Left lung (tissue), 10 donors: Measurements from ENCODE around the gene TMEM51. TPM values are rescaled to one million over a fixed set of nuclear protein-coding genes. Genes with fewer than 3 reads are reported as not detected.

Experiments used
- ATAC-seq: fragments of 200-7000 bp; cut with Tn5 transposase; one replicate; pipeline ENCODE4 v1.9.1; 2020; ENCODE audit warnings: moderate library complexity
- DNase-seq, 4 donors: peaks; one replicate each; pipeline ENCODE4 v3.0.0-alpha.2; 2013 to 2020
- H3K27ac ChIP-seq, 2 donors: fragments of 200-600 bp; sonication (generic) in 1 of 2; one replicate each; pipeline versions ENCODE4 v1.5.0 to v1.8.0; 2020 to 2021
- H3K27me3 ChIP-seq, 2 donors: fragments of 200-600 bp; sonication (generic) in 1 of 2; one replicate each; pipeline versions ENCODE4 v1.5.0 to v1.8.0; 2020 to 2021
- H3K36me3 ChIP-seq, 2 donors: fragments of 200-600 bp; sonication (generic) in 1 of 2; one replicate each; pipeline versions ENCODE4 v1.5.0 to v1.8.0; 2020 to 2021
- H3K4me1 ChIP-seq, 2 donors: fragments of 200-600 bp; one replicate each; pipeline ENCODE4 v1.8.0; 2021
- H3K4me3 ChIP-seq, 2 donors: fragments of 200-600 bp; sonication (generic) in 1 of 2; one replicate each; pipeline versions ENCODE4 v1.5.0 to v1.8.0; 2020 to 2021; ENCODE audit warnings: mild to moderate bottlenecking in 1 of 2
- H3K9me3 ChIP-seq, 2 donors: fragments of 200-600 bp; sonication (generic) in 1 of 2; one replicate each; pipeline versions ENCODE4 v1.5.0 to v1.8.0; 2020 to 2021
- intact Hi-C, 2 donors: fragments of 100-400 bp; cut with DNase I; formaldehyde crosslinking; loops; one replicate each; pipeline versions ENCODE4 v1.11.2 to v1.14.2; 2022
- polyA plus RNA-seq, 6 donors: library from polyadenylated mRNA; unstranded; fragments of 120-200 nt; gene quantifications; one replicate each; pipeline ENCODE4 v1.2.1, GENCODE V29; 2013; ENCODE audit not compliant: insufficient read length in 6 of 6
- total RNA-seq, 2 donors: library from RNA; stranded (reverse); fragmentation: NEBNext Ultra II Directional; extraction: Animal tissue kit (Norgen Biotek cat#: 25700); gene quantifications; one replicate each; pipeline ENCODE4 v1.2.1, GENCODE V29; 2021
- TF ChIP-seq, protein P1 (sequence below), 2 donors: fragments of 200-600 bp; sonication (generic) in 1 of 2; IDR thresholded peaks; one replicate each; pipeline versions ENCODE4 v1.5.0 to v1.8.0; 2021; ENCODE audit warnings: antibody characterized with exemption in 2 of 2
- donor health status: DM: no; HTN: yes; CAD: no.
- donor health status: DM: no; HTN: no; CAD: no.

The TMEM51 gene
- total and polyA plus RNA-seq, 8 donors: 10.6 to 17.9 (median 15.7) TPM

DNA sequence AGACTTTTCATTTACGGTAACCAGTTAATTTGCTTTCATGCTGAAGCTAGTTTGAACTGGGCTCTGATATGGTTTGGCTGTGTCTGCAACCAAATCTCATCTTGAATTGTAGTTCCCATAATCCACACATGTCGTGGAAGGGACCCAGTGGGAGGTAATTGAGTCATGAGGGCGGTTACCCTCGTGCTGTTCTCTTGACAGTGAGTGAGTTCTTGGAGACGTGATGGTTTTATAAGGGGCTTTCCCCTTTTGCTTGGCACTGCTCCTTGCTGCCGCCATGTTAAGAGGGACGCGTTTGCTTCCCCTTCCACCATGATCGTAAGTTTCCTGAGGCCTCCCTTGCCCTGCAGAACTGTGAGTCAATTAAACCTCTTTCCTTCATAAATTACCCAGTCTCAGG is 83.2 kb downstream of the TMEM51 start:
- H3K4me3 ChIP-seq: no peak overlapping the region
- DNase-seq: no peak
- TF ChIP-seq, protein P1, sequence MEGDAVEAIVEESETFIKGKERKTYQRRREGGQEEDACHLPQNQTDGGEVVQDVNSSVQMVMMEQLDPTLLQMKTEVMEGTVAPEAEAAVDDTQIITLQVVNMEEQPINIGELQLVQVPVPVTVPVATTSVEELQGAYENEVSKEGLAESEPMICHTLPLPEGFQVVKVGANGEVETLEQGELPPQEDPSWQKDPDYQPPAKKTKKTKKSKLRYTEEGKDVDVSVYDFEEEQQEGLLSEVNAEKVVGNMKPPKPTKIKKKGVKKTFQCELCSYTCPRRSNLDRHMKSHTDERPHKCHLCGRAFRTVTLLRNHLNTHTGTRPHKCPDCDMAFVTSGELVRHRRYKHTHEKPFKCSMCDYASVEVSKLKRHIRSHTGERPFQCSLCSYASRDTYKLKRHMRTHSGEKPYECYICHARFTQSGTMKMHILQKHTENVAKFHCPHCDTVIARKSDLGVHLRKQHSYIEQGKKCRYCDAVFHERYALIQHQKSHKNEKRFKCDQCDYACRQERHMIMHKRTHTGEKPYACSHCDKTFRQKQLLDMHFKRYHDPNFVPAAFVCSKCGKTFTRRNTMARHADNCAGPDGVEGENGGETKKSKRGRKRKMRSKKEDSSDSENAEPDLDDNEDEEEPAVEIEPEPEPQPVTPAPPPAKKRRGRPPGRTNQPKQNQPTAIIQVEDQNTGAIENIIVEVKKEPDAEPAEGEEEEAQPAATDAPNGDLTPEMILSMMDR (IDR thresholded peaks at IDR 0.05): no peak
- H3K27ac ChIP-seq: no peak overlapping the region
- no peaks in the 10 kb centered on the region for H3K4me1 ChIP-seq
- H3K9me3 ChIP-seq: no peaks in the 10 kb centered on the region
- no peak for ATAC-seq
- intact Hi-C loops: no loop called here
- H3K36me3 ChIP-seq: no peaks in the 10 kb centered on the region
- H3K27me3 ChIP-seq: no peaks in the 10 kb centered on the region

DNA sequence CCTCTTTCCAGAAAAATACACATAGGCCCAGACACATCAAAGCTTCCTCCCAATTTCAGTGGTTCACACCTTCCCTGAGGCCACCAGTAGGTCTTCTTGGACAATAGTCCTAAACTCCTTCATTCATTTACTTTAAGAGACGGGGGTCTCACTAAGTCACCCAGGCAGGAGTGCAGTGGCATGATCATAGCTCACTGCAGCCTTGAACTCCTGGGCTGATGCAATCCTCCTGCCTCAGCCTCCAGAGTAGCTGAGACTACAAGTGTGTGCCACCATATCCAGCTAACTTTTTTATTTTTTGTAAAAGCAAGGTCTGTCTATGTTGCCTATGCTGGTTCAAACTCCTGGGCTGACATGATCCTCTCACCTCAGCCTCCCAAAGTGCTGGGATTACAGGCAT is 85.2 kb downstream of the TMEM51 start:
- Histone ChIP-seq H3K4me1 (peaks cover 0 to 5% of the 10 kb centered on the region in 2 donors), H3K9me3 (no peaks in the 10 kb centered on the region), H3K4me3 (no peak overlapping the region), H3K36me3 (no peaks in the 10 kb centered on the region), H3K27me3 (no peaks in the 10 kb centered on the region), H3K27ac (no peak overlapping the region)
- TF ChIP-seq, protein P1 (IDR thresholded peaks at IDR 0.05): no peak
- DNase-seq (no peak), ATAC-seq (no peak)
- intact Hi-C loops: no loop called here

DNA sequence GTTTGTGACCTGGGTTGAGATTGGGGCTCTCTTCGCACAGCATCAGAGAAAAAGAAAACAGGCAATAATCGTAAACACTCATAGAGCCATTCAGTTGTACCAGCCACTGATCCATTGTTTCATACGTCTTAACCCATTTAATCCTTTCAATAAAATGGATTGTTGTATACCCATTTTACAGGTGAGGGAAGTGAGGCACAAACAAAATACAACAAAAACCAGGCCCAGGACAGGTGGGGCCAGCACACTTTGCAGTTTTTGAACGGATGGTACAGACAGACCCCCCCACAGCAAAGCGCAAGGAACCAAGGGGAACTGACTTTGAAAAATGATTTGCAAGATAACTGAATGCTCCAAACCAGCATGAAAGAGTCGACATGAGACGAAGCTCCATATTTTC is 89.2 kb downstream of the TMEM51 start:
- peaks cover 0 to 34% of the 10 kb centered on the region in 2 donors for H3K4me1 ChIP-seq
- no peak overlapping the region for H3K4me3 ChIP-seq
- intact Hi-C loops: no loop called here
- H3K27me3 ChIP-seq: peaks cover 0 to 9% of the 10 kb centered on the region in 2 donors
- DNase-seq: no peak
- H3K27ac ChIP-seq: no peak overlapping the region
- H3K9me3 ChIP-seq: no peaks in the 10 kb centered on the region
- TF ChIP-seq, protein P1 (IDR thresholded peaks at IDR 0.05): no peak
- no peaks in the 10 kb centered on the region for H3K36me3 ChIP-seq
- no peak for ATAC-seq

DNA sequence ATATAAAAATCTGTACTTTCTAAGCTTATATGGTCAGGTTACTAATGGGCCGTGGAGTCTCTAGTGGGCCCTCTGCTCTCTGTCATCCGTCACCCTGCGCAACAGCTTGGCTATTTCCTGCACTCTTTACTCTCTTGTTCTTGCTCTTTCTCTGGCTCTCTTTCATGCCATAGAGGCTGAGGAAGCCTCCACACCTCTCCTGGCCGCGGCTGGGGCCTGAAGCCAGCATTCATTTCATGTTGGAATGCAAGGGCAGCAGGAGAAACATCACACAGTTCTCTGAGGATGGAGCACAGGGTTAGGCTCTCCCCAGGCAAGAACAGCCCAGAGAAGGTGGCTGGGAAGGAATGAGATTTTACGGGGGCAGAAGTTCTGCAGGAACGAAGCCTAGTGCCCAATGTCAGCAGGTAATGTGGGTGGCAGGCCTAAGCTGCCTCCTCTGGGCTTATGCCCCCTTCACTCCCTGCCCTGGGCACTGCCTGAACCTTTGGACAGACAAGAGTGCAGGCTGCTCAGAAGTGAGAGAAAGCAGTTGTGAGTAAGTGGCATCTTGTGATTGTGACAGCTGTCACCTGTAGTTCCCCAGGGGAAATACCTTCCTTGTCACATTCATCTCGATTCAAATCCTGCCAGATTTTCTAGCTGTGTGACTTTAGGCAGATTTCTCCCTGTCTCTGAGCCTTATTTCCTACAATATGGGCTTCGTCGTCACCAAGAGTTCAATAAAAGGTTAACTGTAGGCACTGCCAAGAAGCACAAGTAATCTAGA is 89.9 kb downstream of the TMEM51 start:
- intact Hi-C loops: no loop called here
- peaks cover 0 to 11% of the 10 kb centered on the region in 2 donors for H3K27me3 ChIP-seq
- H3K27ac ChIP-seq: no peak overlapping the region
- TF ChIP-seq, protein P1 (IDR thresholded peaks at IDR 0.05): no peak
- H3K4me3 ChIP-seq: no peak overlapping the region
- ATAC-seq (no peak), DNase-seq (peak in 1 of 4 donors; percentile 47)
- H3K9me3 ChIP-seq: no peaks in the 10 kb centered on the region
- H3K36me3 ChIP-seq: no peaks in the 10 kb centered on the region
- H3K4me1 ChIP-seq: peaks cover 0 to 34% of the 10 kb centered on the region in 2 donors

DNA sequence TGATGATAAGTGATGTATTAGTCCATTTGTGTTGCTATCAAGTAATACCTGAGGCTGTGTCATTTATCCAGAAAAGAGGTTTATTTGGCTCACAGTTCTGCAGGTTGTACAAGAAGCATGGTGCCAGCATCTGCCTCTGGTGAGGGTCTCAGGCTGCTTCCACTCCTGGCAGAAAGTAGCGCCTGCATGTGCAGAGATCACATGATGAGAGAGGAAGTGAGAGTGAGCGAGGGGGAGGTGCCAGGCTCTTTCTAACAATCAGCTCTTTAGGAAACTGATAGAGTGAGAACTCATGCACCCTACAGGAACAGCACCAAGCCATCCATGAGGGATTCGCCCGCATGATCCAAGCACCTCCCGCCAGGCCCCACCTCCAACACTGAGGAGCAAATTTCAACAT is 91.3 kb downstream of the TMEM51 start:
- Histone ChIP-seq H3K9me3 (no peaks in the 10 kb centered on the region), H3K4me1 (peaks cover 0 to 43% of the 10 kb centered on the region in 2 donors), H3K27me3 (peaks cover 0 to 11% of the 10 kb centered on the region in 2 donors), H3K4me3 (no peak overlapping the region), H3K36me3 (no peaks in the 10 kb centered on the region), H3K27ac (no peak overlapping the region)
- no peak for ATAC-seq
- intact Hi-C loops: no loop called here
- no peak for DNase-seq
- TF ChIP-seq, protein P1 (IDR thresholded peaks at IDR 0.05): no peak
